Measurements from ENCODE around the gene PTPRT.

- TF ChIP-seq, protein P1, sequence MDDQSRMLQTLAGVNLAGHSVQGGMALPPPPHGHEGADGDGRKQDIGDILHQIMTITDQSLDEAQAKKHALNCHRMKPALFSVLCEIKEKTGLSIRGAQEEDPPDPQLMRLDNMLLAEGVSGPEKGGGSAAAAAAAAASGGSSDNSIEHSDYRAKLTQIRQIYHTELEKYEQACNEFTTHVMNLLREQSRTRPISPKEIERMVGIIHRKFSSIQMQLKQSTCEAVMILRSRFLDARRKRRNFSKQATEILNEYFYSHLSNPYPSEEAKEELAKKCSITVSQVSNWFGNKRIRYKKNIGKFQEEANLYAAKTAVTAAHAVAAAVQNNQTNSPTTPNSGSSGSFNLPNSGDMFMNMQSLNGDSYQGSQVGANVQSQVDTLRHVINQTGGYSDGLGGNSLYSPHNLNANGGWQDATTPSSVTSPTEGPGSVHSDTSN (IDR thresholded peaks at IDR 0.05) = no peak
- TF ChIP-seq CTCF (IDR thresholded peaks at IDR 0.05) = no peak
Measured at GRCh38 chr20:42979720-42980119, 210.0 kb downstream of the PTPRT start.

Data from SK-N-SH (cell line).